Measurements from ENCODE around the gene RPL22L1. TPM values are rescaled to one million over a fixed set of nuclear protein-coding genes. Genes with fewer than 3 reads are reported as not detected.

Gene RPL22L1
- total RNA-seq, 6 experiments from 2014 or later: 9.5 to 126 (median 31.1) TPM

DNA sequence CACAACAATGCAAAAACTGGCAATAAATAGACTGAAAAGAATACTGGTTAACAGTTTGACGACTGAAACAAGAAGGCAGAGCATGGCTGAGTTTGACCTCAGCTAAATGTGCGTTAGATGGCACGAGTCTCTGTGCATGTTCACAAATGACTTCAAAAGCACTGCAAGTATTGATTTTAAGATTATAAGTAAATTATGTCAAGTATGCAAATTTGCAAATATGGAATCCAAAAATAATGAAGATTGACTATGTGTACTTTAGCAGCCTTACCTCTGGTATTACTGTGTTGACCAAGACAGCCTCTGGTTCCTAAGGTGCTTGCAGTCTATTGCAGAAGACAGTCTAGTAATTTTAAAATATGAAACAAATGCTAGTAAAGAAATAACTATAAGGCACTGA, 41.1 kb upstream of the RPL22L1 start:
- DNase-seq: no peak
- Histone ChIP-seq H3K4me1 (peaks cover 0 to 3% (median 0%) of the 10 kb centered on the region in 4 donors), H3K36me3 (no peaks in the 10 kb centered on the region), H3K27ac (no peak overlapping the region), H3K4me3 (no peak overlapping the region), H3K27me3 (no peaks in the 10 kb centered on the region), H3K9me3 (no peaks in the 10 kb centered on the region)
- no peak for TF ChIP-seq POLR2A (IDR thresholded peaks at IDR 0.05)
- no peak for TF ChIP-seq CTCF (IDR thresholded peaks at IDR 0.05)
- ATAC-seq: no peak
- intact Hi-C loops (cut with DNase I): no loop called here
- WGBS (ENCODE audit: insufficient coverage, low coverage, low lambda C conversion rate, missing lambda C conversion rate): 92% methylated on average over 3 of the region's 3 CpGs

DNA sequence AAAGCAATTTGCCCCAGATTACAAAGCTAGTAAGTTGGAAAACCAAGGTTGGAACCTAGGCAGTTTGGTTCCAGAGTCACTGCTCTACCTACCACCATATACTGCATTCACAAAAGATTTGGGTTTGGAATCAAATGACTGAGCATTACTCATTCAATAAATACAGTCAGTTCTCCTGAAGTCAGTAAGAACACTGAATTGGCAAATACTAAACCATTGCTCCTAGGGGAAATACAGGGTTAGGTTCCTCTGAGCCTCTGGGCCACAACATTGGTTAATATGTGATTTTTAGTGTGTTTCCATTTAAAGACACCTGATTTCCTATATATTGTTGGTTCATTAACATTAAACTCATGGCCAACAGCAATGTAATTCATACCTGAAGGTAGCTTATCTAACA, 40.5 kb upstream of the RPL22L1 start:
- no peak overlapping the region for H3K27ac ChIP-seq
- TF ChIP-seq POLR2A (IDR thresholded peaks at IDR 0.05) (no peak), CTCF (IDR thresholded peaks at IDR 0.05) (no peak)
- H3K4me3 ChIP-seq: no peak overlapping the region
- H3K36me3 ChIP-seq: no peaks in the 10 kb centered on the region
- intact Hi-C loops (cut with DNase I): no loop called here
- H3K27me3 ChIP-seq: no peaks in the 10 kb centered on the region
- DNase-seq: no peak
- H3K9me3 ChIP-seq: no peaks in the 10 kb centered on the region
- peaks cover 0 to 3% (median 0%) of the 10 kb centered on the region in 4 donors for H3K4me1 ChIP-seq
- no peak for ATAC-seq

GRCh38 chr3:170909129-170909903, 39.3 kb upstream of the RPL22L1 start:
- TF ChIP-seq POLR2A (IDR thresholded peaks at IDR 0.05) (no peak), CTCF (IDR thresholded peaks at IDR 0.05) (no peak)
- Histone ChIP-seq H3K36me3 (no peaks in the 10 kb centered on the region), H3K9me3 (no peaks in the 10 kb centered on the region), H3K4me1 (peaks cover 0 to 3% (median 0%) of the 10 kb centered on the region in 4 donors), H3K27ac (no peak overlapping the region), H3K27me3 (no peaks in the 10 kb centered on the region), H3K4me3 (peak overlapping the region in 2 of 3 donors; percentile 53 to 71)
- WGBS (ENCODE audit: insufficient coverage, low coverage, low lambda C conversion rate, missing lambda C conversion rate): 69% methylated on average over 9 of the region's 17 CpGs
- DNase-seq (no peak), ATAC-seq (peak in 1 of 4 donors; percentile 51)
- intact Hi-C loops (cut with DNase I): no loop called here

- no peaks in the 10 kb centered on the region for H3K27me3 ChIP-seq
- intact Hi-C loops (cut with DNase I): no loop called here
- TF ChIP-seq CTCF (IDR thresholded peaks at IDR 0.05) (no peak), POLR2A (IDR thresholded peaks at IDR 0.05) (peak; percentile 42)
- WGBS (ENCODE audit: insufficient coverage, low coverage, low lambda C conversion rate, missing lambda C conversion rate): 14% methylated on average over 29 of the region's 73 CpGs
- no peaks in the 10 kb centered on the region for H3K9me3 ChIP-seq
- peak; percentile 96 to 99 (median 98) for ATAC-seq
- H3K27ac ChIP-seq: no peak within 1 kb of the TSS
- H3K36me3 ChIP-seq: no peaks in the 10 kb centered on the region
- H3K4me1 ChIP-seq: peaks cover 0 to 3% (median 0%) of the 10 kb centered on the region in 4 donors
- peak within 1 kb of the TSS; percentile 53 to 71 (median 66) for H3K4me3 ChIP-seq
- peak; percentile 85 to 95 (median 89) for DNase-seq
These were observed 38.5 kb upstream of the RPL22L1 start, which contains the start of gene EIF5A2 for GRCh38 chr3:170908235-170909116. Gene EIF5A2 (minus strand): TSS chr3:170908637. CDS start chr3:170907806, 831 bp downstream.
